Liver (tissue), 9 donors: ENCODE data around the gene JAKMIP1. TPM values are rescaled to one million over a fixed set of nuclear protein-coding genes. Genes with fewer than 3 reads are reported as not detected.

Source experiments
- DNase-seq: peaks from one replicate; pipeline ENCODE4 v3.0.0-alpha.2; 2017; ENCODE audit warnings: low spot score
- H3K27ac ChIP-seq, 2 donors: one replicate each; pipeline ENCODE4 v1.7.0; 2013; ENCODE audit warnings: inconsistent platforms in 2 of 2, low read length in 2 of 2, control low read depth in 1 of 2, low read depth in 1 of 2, mild to moderate bottlenecking in 1 of 2
- H3K27me3 ChIP-seq, 4 donors: one replicate each; pipeline versions ENCODE4 v1.6.1 to v1.7.0; 2013; ENCODE audit warnings: low read length in 3 of 4, inconsistent platforms in 1 of 4, mild to moderate bottlenecking in 1 of 4, moderate library complexity in 1 of 4; ENCODE audit not compliant: control insufficient read depth in 4 of 4, insufficient read depth in 4 of 4
- H3K36me3 ChIP-seq, 4 donors: one replicate each; pipeline versions ENCODE4 v1.6.1 to v1.7.0; 2013; ENCODE audit warnings: low read length in 3 of 4, mild to moderate bottlenecking in 3 of 4, low read depth in 1 of 4, moderate library complexity in 1 of 4; ENCODE audit not compliant: control insufficient read depth in 4 of 4, insufficient read depth in 3 of 4
- H3K4me1 ChIP-seq, 4 donors: one replicate each; pipeline versions ENCODE4 v1.6.1 to v1.7.0; 2013; ENCODE audit warnings: low read length in 3 of 4, mild to moderate bottlenecking in 3 of 4, moderate library complexity in 1 of 4; ENCODE audit not compliant: control insufficient read depth in 4 of 4, insufficient read depth in 4 of 4
- H3K4me3 ChIP-seq, 3 donors: one replicate each; pipeline versions ENCODE4 v1.6.1 to v1.7.0; 2013; ENCODE audit warnings: low read length in 3 of 3, control low read depth in 1 of 3, low read depth in 1 of 3, mild to moderate bottlenecking in 1 of 3
- H3K9ac ChIP-seq, 2 donors: one replicate each; pipeline ENCODE4 v1.7.0; 2013; ENCODE audit warnings: low read length in 2 of 2, mild to moderate bottlenecking in 2 of 2, moderate library complexity in 2 of 2, control low read depth in 1 of 2, low read depth in 1 of 2
- H3K9me3 ChIP-seq, 4 donors: one replicate each; pipeline versions ENCODE4 v1.6.1 to v1.7.0; 2013; ENCODE audit warnings: low read length in 3 of 4; ENCODE audit not compliant: control insufficient read depth in 4 of 4
- EGR1 ChIP-seq, 2 donors: IDR thresholded peaks; 2 replicates each; pipeline ENCODE4 v1.6.1; 2016 to 2018; ENCODE audit warnings: antibody characterized with exemption in 2 of 2, low read depth in 2 of 2
- FOXA1 ChIP-seq: IDR thresholded peaks from 2 replicates; pipeline ENCODE4 v1.6.1; 2016; ENCODE audit warnings: antibody characterized with exemption
- FOXA2 ChIP-seq: IDR thresholded peaks from 2 replicates; pipeline ENCODE4 v1.6.1; 2016; ENCODE audit warnings: antibody characterized with exemption
- GABPA ChIP-seq, 2 donors: IDR thresholded peaks in 1 of 2; conservative IDR thresholded peaks in 1 of 2; 2 replicates each; pipeline ENCODE4 v1.6.1; 2016; ENCODE audit warnings: antibody characterized with exemption in 2 of 2, mild to moderate bottlenecking in 1 of 2, moderate library complexity in 1 of 2
- HNF4A ChIP-seq, 2 donors: conservative IDR thresholded peaks; 2 replicates each; pipeline ENCODE4 v1.6.1; 2016; ENCODE audit warnings: antibody characterized with exemption in 2 of 2, mild to moderate bottlenecking in 2 of 2
- HNF4G ChIP-seq: IDR thresholded peaks from 2 replicates; pipeline ENCODE4 v1.6.1; 2016; ENCODE audit warnings: antibody characterized with exemption
- RXRA ChIP-seq, 2 donors: IDR thresholded peaks; 2 replicates each; pipeline ENCODE4 v1.6.1; 2017 to 2018; ENCODE audit warnings: antibody characterized with exemption in 2 of 2, mild to moderate bottlenecking in 1 of 2
- SP1 ChIP-seq: IDR thresholded peaks from 2 replicates; pipeline ENCODE4 v1.6.1; 2018; ENCODE audit warnings: antibody characterized with exemption, mild to moderate bottlenecking
- TAF1 ChIP-seq: conservative IDR thresholded peaks from 2 replicates; pipeline ENCODE4 v1.6.1; 2016; ENCODE audit warnings: antibody characterized with exemption, mild to moderate bottlenecking
- YY1 ChIP-seq: IDR thresholded peaks from 2 replicates; pipeline ENCODE4 v1.6.1; 2016; ENCODE audit warnings: antibody characterized with exemption, mild to moderate bottlenecking
- WGBS: extraction: QIAGEN DNeasy Blood & Tissue Kit; methylation state at CpG from one replicate; pipeline ENCODE4 v1.1.7; 2013; 5-methylcytosine and 5-hydroxymethylcytosine counted together
- polyA plus RNA-seq, 2 donors: library from polyadenylated mRNA; stranded (reverse) in 1 of 2; unstranded in 1 of 2; fragments of 200-250 nt in 1 of 2; fragments of >200 nt in 1 of 2; fragmentation: Nextera tagmentation in 1 of 2; extraction: Ambion mirVana in 1 of 2; gene quantifications; one replicate each; pipeline versions ENCODE4 v1.2.1 to v1.2.3, GENCODE V29; 2013 to 2015
- total RNA-seq, 2 donors: library from RNA; depleted of rRNA; stranded (reverse); fragments of >200 nt; gene quantifications; one replicate each; pipeline ENCODE4 v1.2.3, GENCODE V29; 2014
- TF ChIP-seq, protein P1 (sequence below): IDR thresholded peaks from 2 replicates; pipeline ENCODE4 v1.6.1; 2016; ENCODE audit warnings: antibody characterized with exemption, mild to moderate bottlenecking
- TF ChIP-seq, protein P2 (sequence below): IDR thresholded peaks from 2 replicates; pipeline ENCODE4 v1.6.1; 2016; ENCODE audit warnings: antibody characterized with exemption
- TF ChIP-seq, protein P3 (sequence below): IDR thresholded peaks from 2 replicates; pipeline ENCODE4 v1.6.1; 2016; ENCODE audit warnings: antibody characterized with exemption
- TF ChIP-seq, protein P4 (sequence below): fragments of 150-350 bp; IDR thresholded peaks from 2 replicates; pipeline ENCODE4 v1.5.1; 2017; ENCODE audit warnings: improper control_type of control experiment, low read depth, low read length; ENCODE audit not compliant: missing input control
- TF ChIP-seq, protein P5 (sequence below): IDR thresholded peaks from 2 replicates; pipeline ENCODE4 v1.6.1; 2016; ENCODE audit warnings: antibody characterized with exemption
- donor health status: healthy.
- donor health status: healthy.
- donor health status: healthy.
- donor health status: healthy.
- donor health status: healthy.

Gene JAKMIP1
- total and polyA plus RNA-seq, 4 donors, result 0.08 to 0.50 TPM; not detected in 2

DNA sequence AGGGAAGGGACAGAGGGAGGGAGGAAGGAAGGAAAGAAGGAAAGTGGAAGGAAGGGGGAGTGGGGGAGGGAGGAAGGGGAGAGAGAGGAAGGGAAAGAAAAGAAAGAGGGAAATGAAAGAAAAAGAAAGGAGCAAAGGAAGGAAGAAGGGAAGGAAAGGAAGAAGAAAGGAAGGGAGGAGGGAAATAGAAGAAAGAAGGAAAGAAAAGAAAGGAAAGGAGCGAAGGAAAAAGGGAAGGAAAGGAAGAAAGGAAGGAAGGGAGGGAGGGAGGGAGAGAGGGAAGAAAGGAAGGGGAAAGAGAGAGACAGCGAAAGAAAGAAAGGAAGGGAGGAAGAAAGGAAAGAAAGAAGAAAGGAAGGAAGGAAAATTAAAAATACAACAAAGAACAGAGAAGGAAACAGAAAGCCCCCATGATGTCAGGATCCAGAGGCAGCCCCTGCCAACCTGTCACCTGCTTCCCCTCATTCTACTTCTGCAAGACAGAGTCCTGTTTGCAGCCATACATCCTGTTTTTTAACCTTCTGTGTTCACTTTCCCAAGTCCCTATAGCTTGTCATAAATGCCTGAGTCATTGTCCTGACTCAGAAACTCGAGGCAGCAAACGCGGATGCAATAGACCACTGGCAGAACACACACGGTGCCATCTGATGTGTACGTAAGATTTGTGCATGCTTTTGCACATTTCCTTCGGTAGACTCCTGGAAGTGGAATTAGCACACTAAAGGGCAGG is 105.2 kb downstream of the JAKMIP1 start (continued):
- TF ChIP-seq, protein P1, sequence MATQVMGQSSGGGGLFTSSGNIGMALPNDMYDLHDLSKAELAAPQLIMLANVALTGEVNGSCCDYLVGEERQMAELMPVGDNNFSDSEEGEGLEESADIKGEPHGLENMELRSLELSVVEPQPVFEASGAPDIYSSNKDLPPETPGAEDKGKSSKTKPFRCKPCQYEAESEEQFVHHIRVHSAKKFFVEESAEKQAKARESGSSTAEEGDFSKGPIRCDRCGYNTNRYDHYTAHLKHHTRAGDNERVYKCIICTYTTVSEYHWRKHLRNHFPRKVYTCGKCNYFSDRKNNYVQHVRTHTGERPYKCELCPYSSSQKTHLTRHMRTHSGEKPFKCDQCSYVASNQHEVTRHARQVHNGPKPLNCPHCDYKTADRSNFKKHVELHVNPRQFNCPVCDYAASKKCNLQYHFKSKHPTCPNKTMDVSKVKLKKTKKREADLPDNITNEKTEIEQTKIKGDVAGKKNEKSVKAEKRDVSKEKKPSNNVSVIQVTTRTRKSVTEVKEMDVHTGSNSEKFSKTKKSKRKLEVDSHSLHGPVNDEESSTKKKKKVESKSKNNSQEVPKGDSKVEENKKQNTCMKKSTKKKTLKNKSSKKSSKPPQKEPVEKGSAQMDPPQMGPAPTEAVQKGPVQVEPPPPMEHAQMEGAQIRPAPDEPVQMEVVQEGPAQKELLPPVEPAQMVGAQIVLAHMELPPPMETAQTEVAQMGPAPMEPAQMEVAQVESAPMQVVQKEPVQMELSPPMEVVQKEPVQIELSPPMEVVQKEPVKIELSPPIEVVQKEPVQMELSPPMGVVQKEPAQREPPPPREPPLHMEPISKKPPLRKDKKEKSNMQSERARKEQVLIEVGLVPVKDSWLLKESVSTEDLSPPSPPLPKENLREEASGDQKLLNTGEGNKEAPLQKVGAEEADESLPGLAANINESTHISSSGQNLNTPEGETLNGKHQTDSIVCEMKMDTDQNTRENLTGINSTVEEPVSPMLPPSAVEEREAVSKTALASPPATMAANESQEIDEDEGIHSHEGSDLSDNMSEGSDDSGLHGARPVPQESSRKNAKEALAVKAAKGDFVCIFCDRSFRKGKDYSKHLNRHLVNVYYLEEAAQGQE, result no peak
- no peak for TF ChIP-seq YY1
- TF ChIP-seq GABPA (IDR thresholded peaks at IDR 0.05 in 1 of 2, conservative IDR thresholded peaks at IDR 0.05 in 1 of 2), result no peak
- TF ChIP-seq, protein P2, sequence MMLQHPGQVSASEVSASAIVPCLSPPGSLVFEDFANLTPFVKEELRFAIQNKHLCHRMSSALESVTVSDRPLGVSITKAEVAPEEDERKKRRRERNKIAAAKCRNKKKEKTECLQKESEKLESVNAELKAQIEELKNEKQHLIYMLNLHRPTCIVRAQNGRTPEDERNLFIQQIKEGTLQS, result no peak
- TF ChIP-seq HNF4A (conservative IDR thresholded peaks at IDR 0.05), result no peak

DNA sequence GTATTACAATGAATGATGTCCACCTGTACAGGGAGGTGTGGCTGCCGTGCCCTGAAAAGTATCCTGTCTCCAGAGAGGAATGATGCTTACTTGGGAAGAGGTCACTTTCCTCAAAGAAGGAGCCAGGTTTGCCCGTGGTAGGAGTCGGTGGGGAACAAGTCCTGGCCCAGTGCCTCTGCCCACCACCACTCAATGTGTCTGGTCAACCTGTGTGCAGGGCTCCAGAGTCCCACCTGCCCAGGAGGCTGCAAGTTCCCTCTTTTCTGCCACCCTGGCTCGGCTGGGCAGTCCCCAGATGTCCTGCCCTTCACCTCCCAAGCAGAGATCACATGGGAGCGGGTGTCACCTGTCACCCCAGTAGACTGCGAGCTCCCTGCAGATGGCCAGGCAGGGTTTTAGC is 106.7 kb downstream of the JAKMIP1 start:
- Histone ChIP-seq H3K27me3 (no peaks in the 10 kb centered on the region), H3K36me3 (no peaks in the 10 kb centered on the region), H3K4me3 (no peak overlapping the region), H3K4me1 (no peaks in the 10 kb centered on the region), H3K9ac (no peak overlapping the region), H3K27ac (no peak overlapping the region), H3K9me3 (no peaks in the 10 kb centered on the region)
- TF ChIP-seq FOXA2 (no peak), HNF4G (no peak), YY1 (no peak)
- TF ChIP-seq, protein P3, sequence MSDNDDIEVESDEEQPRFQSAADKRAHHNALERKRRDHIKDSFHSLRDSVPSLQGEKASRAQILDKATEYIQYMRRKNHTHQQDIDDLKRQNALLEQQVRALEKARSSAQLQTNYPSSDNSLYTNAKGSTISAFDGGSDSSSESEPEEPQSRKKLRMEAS, result no peak
- TF ChIP-seq, protein P4, sequence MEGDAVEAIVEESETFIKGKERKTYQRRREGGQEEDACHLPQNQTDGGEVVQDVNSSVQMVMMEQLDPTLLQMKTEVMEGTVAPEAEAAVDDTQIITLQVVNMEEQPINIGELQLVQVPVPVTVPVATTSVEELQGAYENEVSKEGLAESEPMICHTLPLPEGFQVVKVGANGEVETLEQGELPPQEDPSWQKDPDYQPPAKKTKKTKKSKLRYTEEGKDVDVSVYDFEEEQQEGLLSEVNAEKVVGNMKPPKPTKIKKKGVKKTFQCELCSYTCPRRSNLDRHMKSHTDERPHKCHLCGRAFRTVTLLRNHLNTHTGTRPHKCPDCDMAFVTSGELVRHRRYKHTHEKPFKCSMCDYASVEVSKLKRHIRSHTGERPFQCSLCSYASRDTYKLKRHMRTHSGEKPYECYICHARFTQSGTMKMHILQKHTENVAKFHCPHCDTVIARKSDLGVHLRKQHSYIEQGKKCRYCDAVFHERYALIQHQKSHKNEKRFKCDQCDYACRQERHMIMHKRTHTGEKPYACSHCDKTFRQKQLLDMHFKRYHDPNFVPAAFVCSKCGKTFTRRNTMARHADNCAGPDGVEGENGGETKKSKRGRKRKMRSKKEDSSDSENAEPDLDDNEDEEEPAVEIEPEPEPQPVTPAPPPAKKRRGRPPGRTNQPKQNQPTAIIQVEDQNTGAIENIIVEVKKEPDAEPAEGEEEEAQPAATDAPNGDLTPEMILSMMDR, result no peak
- WGBS, result 80% methylated on average over 6 of the region's 6 CpGs
- DNase-seq, result no peak

DNA sequence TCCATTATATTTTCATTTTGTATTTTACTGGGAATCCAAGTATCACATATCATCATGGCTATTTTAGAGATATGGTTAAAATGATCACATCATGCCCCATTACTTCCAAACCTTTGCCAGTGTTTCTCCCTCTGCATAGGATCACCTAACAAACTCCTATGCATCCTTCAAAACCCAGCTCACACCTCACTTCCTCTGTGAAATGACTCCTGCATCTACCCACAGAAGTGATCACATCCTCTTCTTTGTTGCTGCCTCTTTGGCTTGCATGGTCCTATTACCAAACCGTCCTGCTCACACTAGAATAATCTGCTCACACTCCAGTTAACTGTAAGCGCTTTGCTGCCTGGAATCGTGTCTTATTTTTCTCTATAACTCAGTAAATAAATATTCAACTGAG is 107.4 kb downstream of the JAKMIP1 start:
- H3K36me3 ChIP-seq, result no peaks in the 10 kb centered on the region
- H3K27me3 ChIP-seq, result no peaks in the 10 kb centered on the region
- no peaks in the 10 kb centered on the region for H3K9me3 ChIP-seq
- no peaks in the 10 kb centered on the region for H3K4me1 ChIP-seq
- no peak overlapping the region for H3K27ac ChIP-seq
- no peak for DNase-seq
- no peak overlapping the region for H3K4me3 ChIP-seq
- 75% methylated on average over 3 of the region's 3 CpGs for WGBS
- no peak overlapping the region for H3K9ac ChIP-seq
- TF ChIP-seq SP1, result no peak
- TF ChIP-seq, protein P5, sequence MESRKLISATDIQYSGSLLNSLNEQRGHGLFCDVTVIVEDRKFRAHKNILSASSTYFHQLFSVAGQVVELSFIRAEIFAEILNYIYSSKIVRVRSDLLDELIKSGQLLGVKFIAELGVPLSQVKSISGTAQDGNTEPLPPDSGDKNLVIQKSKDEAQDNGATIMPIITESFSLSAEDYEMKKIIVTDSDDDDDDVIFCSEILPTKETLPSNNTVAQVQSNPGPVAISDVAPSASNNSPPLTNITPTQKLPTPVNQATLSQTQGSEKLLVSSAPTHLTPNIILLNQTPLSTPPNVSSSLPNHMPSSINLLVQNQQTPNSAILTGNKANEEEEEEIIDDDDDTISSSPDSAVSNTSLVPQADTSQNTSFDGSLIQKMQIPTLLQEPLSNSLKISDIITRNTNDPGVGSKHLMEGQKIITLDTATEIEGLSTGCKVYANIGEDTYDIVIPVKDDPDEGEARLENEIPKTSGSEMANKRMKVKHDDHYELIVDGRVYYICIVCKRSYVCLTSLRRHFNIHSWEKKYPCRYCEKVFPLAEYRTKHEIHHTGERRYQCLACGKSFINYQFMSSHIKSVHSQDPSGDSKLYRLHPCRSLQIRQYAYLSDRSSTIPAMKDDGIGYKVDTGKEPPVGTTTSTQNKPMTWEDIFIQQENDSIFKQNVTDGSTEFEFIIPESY, result no peak
- TF ChIP-seq RXRA (IDR thresholded peaks at IDR 0.05), result no peak
- TF ChIP-seq GABPA (IDR thresholded peaks at IDR 0.05 in 1 of 2, conservative IDR thresholded peaks at IDR 0.05 in 1 of 2), result no peak
- TF ChIP-seq TAF1, result no peak
- no peak for TF ChIP-seq HNF4G
- no peak for TF ChIP-seq HNF4A (conservative IDR thresholded peaks at IDR 0.05)
- TF ChIP-seq, protein P1, result no peak
- no peak for TF ChIP-seq FOXA2
- no peak for TF ChIP-seq EGR1 (IDR thresholded peaks at IDR 0.05; ENCODE audit: low read depth in 2 of 2)
- TF ChIP-seq FOXA1, result no peak
- TF ChIP-seq, protein P3, result no peak
